COR-L47 (cell line): ENCODE measurements around the gene SF3B1.

Experiments used
- DNase-seq: peaks from one replicate; lab custom pipeline; 2025; lab: John Stamatoyannopoulos, UW

Gene SF3B1

DNA sequence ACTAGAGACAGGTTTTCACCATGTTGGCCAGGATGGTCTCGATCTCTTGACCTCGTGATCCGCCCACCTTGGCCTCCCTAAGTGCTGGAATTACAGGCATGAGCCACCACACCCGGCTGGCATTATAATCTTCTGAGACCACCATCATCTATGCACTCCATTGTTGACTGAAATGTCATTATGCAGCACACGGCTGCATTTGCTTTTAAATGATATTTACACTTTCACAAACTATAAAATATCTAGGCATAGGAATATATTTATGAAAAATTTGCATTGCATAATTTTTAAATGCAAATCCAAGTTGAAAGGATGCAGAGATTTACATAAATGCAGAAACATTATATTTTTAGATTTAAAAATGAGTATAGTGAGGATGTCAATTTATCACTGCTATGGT, 94.2 kb downstream of the SF3B1 start:
- no peak for DNase-seq
